ENCODE data around the gene HMBS. TPM values are rescaled to one million over a fixed set of nuclear protein-coding genes. Genes with fewer than 3 reads are reported as not detected.
"Not testable (repeated sequence)": the region's sequence is repeated elsewhere in the genome, so short reads cannot be mapped to it uniquely, and the experiment has no call there.

HMBS gene
- total RNA-seq, 4 donors from 2014 or later, result 1.2 to 27.1 (median 9.8) TPM

DNA sequence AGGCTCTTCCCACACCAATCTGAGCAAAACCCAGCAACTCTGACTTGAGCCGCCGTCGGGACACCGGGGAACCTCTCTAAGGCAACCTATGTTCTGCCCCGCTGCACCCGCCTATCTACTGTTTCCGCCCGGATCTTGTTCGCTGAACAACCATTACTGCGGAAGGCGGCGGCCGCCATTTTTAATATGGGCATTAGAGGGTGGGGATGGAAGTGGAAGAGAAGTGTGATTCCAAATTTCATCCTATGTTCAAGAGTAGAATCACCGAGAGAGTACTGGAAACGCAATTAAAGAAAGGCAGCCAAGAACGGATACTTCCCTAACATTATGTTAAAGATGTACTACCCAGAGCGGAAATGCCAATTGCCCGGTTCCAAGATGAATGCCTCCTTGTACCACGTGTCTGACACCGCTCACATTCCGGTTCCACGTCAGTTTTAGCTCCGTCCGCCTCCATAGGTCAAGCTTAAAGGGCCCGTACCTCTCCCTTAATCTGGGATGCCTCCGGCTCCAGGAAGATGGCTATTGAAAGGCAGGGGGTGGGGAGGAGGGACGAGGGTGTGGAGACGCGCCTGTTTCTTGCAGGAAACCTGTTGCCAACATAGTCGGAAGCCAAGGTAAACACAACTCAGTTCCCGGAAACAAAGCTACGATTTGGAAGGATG lies 17.2 kb downstream of the HMBS start, which contains the start of gene DPAGT1:
Gene DPAGT1 (minus strand): TSS at position 95 of the 665 bp plus-strand sequence. CDS start 198 bp downstream, outside the sequence.
- peaks cover 0 to 24% of the 10 kb centered on the region in 2 donors for H3K36me3 ChIP-seq
- H3K27me3 ChIP-seq, result no peaks in the 10 kb centered on the region
- TF ChIP-seq POLR2AphosphoS5 (IDR thresholded peaks at IDR 0.05) (peak; percentile 40), POLR2A (IDR thresholded peaks at IDR 0.05) (no peak), EP300 (IDR thresholded peaks at IDR 0.05) (no peak), CTCF (IDR thresholded peaks at IDR 0.05) (peak in 1 of 4 experiments; percentile 2)
- peak within 1 kb of the TSS; percentile 93 to 98 (median 95) for H3K27ac ChIP-seq
- peak within 1 kb of the TSS; percentile 74 to 86 for H3K4me3 ChIP-seq
- WGBS, 2 donors (ENCODE audit: low coverage in 1 of 2), result 0% methylated on average over 6 to 7 of the region's 32 CpGs
- H3K9me3 ChIP-seq, result no peaks in the 10 kb centered on the region
- ATAC-seq, result peak; percentile 96
- H3K4me1 ChIP-seq, result peaks cover 3 to 45% (median 25%) of the 10 kb centered on the region in 3 donors

- Histone ChIP-seq H3K36me3 (peaks cover 0 to 10% of the 10 kb centered on the region in 2 donors), H3K4me3 (peak overlapping the region; percentile 74 to 86), H3K4me1 (peaks cover 3 to 50% (median 25%) of the 10 kb centered on the region in 3 donors), H3K27ac (peak overlapping the region; percentile 93 to 98 (median 95))
- WGBS, 2 donors (ENCODE audit: low coverage in 1 of 2), result 80% methylated on average over 10 of the region's 18 CpGs; no CpG with 5 or more reads in 1 of the 2 donors
- not testable (repeated sequence) for H3K9me3 ChIP-seq, ATAC-seq, H3K27me3 ChIP-seq
These were observed 18.5 kb downstream of the HMBS start for GRCh38 chr11:119103161-119103664.

- no peak for TF ChIP-seq POLR2A (IDR thresholded peaks at IDR 0.05)
- WGBS, 2 donors (ENCODE audit: low coverage in 1 of 2), result 47 to 69% methylated on average over 4 of the region's 4 CpGs
- no peak overlapping the region for H3K4me3 ChIP-seq
- H3K9me3 ChIP-seq, result no peaks in the 10 kb centered on the region
- peak overlapping the region in 3 of 4 donors; percentile 93 to 96 (median 94) for H3K27ac ChIP-seq
- no peaks in the 10 kb centered on the region for H3K27me3 ChIP-seq
- ATAC-seq, result no peak
- H3K36me3 ChIP-seq, result peaks cover 0 to 5% of the 10 kb centered on the region in 2 donors
- H3K4me1 ChIP-seq, result peaks cover 3 to 56% (median 31%) of the 10 kb centered on the region in 3 donors
These were observed 19.1 kb downstream of the HMBS start for GRCh38 chr11:119103793-119104192.

DNA sequence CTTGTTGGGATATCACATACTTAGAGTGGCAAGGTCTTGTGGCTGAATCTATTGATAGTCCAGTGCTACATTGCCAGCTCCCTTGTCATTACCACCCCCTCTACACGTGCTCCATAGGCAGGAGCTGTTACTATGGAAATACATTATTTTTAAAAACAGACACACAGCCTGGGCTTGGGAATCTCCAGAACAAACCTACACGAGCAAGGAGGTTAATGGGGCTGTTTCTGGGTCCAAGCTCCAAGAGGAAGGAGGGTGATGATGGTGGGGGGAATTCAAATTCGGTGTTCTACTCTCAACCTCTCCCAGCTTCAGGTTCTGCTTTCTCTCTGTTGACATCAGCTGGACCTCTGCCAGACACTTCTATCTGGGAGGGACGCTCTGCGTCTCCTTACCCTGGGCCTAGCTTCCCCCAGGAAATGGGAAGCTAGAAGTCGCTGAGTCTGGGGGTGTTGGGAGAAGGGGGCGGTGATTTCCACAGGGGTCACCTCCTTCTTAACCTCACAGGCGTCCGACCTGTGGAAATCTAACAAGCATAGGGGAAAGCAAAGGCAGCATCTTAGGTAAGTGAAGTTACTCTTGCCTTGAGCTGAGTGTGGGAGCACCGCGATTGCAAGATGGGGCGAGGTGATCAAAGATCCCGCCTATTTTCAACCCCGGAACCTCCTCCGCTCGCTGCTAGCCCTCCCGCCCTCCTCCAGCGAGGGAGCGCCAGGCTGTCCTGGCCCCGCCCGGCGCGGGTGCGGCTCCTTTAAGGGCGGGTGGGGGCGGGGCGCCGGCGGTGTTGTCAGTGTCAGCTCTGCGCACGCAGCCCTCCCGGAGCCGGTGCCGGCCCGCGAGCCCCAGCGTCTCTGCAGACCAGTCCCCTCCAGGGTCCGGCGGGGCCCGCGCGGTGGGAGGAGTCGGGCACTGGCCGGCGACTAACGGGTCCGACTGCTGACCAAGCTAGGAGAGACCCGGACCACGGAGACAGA lies 22.2 kb downstream of the HMBS start, which contains the start of gene C2CD2L:
Gene C2CD2L (plus strand): TSS at position 781 of the 974 bp plus-strand sequence. CDS start 398 bp downstream, outside the sequence.
- TF ChIP-seq EP300 (IDR thresholded peaks at IDR 0.05) (no peak), POLR2AphosphoS5 (IDR thresholded peaks at IDR 0.05) (peak; percentile 49), CTCF (IDR thresholded peaks at IDR 0.05) (no peak), POLR2A (IDR thresholded peaks at IDR 0.05) (peak; percentile 22 to 59)
- Histone ChIP-seq H3K4me1 (peaks cover 0 to 57% (median 18%) of the 10 kb centered on the region in 3 donors), H3K9me3 (no peaks in the 10 kb centered on the region), H3K27ac (peak within 1 kb of the TSS; percentile 63 to 86 (median 85)), H3K4me3 (peak within 1 kb of the TSS; percentile 92 to 100), H3K36me3 (peaks cover 0 to 15% of the 10 kb centered on the region in 2 donors), H3K27me3 (no peaks in the 10 kb centered on the region)
- peak; percentile 93 for ATAC-seq
- WGBS, 2 donors (ENCODE audit: low coverage in 1 of 2), result 0 to 2% methylated on average over 4 to 10 of the region's 49 CpGs

DNA sequence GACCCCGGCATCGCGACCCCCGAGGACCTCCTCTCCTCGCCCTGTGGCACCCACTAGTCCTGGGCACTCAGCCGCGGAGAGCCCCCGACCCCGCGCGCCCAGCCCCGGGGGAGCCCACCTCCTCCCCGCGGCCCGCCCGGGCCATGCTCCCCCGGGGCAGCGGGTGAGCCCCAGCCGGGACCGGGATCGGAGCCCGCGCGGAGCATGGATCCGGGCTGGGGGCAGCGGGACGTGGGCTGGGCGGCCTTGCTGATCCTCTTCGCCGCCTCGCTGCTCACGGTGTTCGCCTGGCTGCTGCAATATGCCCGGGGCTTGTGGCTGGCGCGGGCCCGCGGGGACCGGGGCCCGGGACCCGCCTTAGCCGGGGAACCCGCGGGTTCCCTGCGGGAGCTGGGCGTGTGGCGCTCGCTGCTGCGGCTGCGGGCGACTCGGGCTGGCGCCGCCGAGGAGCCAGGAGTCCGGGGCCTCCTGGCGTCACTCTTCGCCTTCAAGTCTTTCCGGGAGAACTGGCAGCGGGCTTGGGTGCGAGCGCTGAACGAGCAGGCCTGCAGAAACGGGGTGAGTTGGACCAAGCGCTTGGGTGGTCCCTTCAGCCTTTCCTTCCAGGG lies 23.0 kb downstream of the HMBS start:
- WGBS, 2 donors (ENCODE audit: low coverage in 1 of 2), result no CpG with 5 or more reads among the region's 65 CpGs
- TF ChIP-seq POLR2A (IDR thresholded peaks at IDR 0.05) (no peak), EP300 (IDR thresholded peaks at IDR 0.05) (no peak), POLR2AphosphoS5 (IDR thresholded peaks at IDR 0.05) (no peak), CTCF (IDR thresholded peaks at IDR 0.05) (no peak)
- Histone ChIP-seq H3K27me3 (no peaks in the 10 kb centered on the region), H3K4me1 (peaks cover 0 to 54% (median 18%) of the 10 kb centered on the region in 3 donors), H3K36me3 (peaks cover 0 to 23% of the 10 kb centered on the region in 2 donors), H3K4me3 (peak overlapping the region; percentile 92 to 100), H3K9me3 (no peaks in the 10 kb centered on the region), H3K27ac (peak overlapping the region; percentile 63 to 86 (median 85))
- ATAC-seq, result peak; percentile 33
